Osteocyte (in vitro differentiated cells): ENCODE measurements around the gene CTIF. TPM values are rescaled to one million over a fixed set of nuclear protein-coding genes. Genes with fewer than 3 reads are reported as not detected.

ENCODE experiments used
- DNase-seq: peaks from one replicate; pipeline ENCODE4 v3.0.0; 2021; ENCODE audit warnings: mixed read lengths; ENCODE audit not compliant: unreplicated experiment; ENCODE audit errors: extremely low spot score
- H3K27ac Mint-ChIP-seq: one replicate; pipeline ENCODE4 v1.8.0; 2021; ENCODE audit warnings: mild to moderate bottlenecking, mixed read lengths; ENCODE audit not compliant: unreplicated experiment
- H3K27me3 Mint-ChIP-seq: one replicate; pipeline ENCODE4 v1.8.0; 2021; ENCODE audit warnings: mixed read lengths; ENCODE audit not compliant: unreplicated experiment
- H3K36me3 Mint-ChIP-seq: one replicate; pipeline ENCODE4 v1.8.0; 2021; ENCODE audit warnings: mixed read lengths; ENCODE audit not compliant: unreplicated experiment
- H3K4me1 Mint-ChIP-seq: one replicate; pipeline ENCODE4 v1.8.0; 2021; ENCODE audit warnings: mixed read lengths; ENCODE audit not compliant: unreplicated experiment
- H3K4me3 Mint-ChIP-seq: one replicate; pipeline ENCODE4 v1.8.0; 2021; ENCODE audit warnings: mild to moderate bottlenecking, moderate library complexity, mixed read lengths; ENCODE audit not compliant: unreplicated experiment
- H3K9me3 Mint-ChIP-seq: one replicate; pipeline ENCODE4 v1.8.0; 2021; ENCODE audit warnings: mixed read lengths; ENCODE audit not compliant: unreplicated experiment
- total RNA-seq: library from RNA; stranded (reverse); gene quantifications from 2 replicates; pipeline ENCODE4 v1.2.1, GENCODE V29; 2021
- TF ChIP-seq, protein P1 (sequence below): fragments of 200-600 bp; sonication (generic); IDR thresholded peaks from 2 replicates; pipeline ENCODE4 v1.5.0; 2021; ENCODE audit warnings: antibody characterized with exemption, mild to moderate bottlenecking, moderate library complexity

CTIF gene
- total RNA-seq, 1 donor from 2014 or later = 172 TPM

DNA sequence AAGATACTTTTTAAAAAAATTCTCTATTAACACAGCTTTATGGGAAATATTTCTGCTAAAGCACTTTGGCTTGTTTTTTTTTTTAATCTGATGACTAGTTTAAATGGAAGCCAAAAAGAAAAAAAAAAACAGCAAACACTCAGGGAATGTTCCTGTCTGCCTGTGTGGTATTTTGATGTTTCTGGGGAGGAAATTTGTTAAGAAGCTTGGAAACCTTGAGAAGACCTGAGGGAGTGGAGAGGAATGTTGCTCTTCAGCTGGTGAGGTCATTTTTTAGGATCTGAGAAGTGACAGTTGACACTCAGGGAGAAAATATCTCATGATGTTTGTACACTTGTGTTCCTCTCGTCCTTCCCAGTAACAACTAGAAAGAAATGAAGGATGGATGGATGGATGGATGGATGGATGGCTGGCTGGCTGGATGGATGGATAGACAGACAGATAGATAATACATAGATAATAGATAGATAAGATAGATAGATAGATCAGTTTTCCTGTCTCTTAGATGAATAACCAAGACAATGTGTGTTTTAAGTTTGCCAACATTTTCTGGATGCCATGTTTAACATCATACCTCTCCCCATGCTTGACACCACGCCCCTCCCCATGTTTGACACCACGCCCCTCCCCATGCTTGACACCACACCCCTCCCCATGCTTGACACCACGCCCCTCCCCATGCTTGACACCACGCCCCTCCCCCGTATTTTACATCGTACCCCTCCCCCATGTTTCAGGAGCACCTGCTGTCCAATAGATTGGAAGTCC lies 84.8 kb downstream of the CTIF start:
- Mint-ChIP-seq H3K36me3 (peaks cover 34% of the 10 kb centered on the region), H3K9me3 (no peaks in the 10 kb centered on the region), H3K4me1 (peaks cover 83% of the 10 kb centered on the region), H3K27ac (peak overlapping the region; percentile 90), H3K4me3 (no peak overlapping the region), H3K27me3 (no peaks in the 10 kb centered on the region)
- TF ChIP-seq, protein P1, sequence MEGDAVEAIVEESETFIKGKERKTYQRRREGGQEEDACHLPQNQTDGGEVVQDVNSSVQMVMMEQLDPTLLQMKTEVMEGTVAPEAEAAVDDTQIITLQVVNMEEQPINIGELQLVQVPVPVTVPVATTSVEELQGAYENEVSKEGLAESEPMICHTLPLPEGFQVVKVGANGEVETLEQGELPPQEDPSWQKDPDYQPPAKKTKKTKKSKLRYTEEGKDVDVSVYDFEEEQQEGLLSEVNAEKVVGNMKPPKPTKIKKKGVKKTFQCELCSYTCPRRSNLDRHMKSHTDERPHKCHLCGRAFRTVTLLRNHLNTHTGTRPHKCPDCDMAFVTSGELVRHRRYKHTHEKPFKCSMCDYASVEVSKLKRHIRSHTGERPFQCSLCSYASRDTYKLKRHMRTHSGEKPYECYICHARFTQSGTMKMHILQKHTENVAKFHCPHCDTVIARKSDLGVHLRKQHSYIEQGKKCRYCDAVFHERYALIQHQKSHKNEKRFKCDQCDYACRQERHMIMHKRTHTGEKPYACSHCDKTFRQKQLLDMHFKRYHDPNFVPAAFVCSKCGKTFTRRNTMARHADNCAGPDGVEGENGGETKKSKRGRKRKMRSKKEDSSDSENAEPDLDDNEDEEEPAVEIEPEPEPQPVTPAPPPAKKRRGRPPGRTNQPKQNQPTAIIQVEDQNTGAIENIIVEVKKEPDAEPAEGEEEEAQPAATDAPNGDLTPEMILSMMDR = no peak
- DNase-seq = no peak

DNA sequence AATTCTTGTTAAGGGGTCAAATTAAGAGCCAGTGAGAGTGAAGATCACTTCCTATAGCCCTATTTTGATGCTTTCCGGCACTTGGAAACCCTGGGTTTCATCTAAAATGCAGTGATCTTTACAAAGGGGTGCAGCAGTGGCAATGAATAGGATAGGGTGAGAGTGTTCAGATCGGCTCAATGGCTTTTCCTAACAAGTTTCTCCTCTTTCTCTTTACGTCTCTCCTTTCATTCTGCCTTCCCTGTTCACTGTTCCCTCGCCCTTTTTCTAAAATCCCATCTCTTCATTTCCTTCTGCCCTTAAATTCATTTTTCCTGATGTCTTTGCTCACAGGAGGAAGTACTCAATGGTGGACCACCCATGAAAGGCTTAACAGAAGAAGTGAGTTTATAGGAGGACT lies 86.0 kb downstream of the CTIF start:
- TF ChIP-seq, protein P1 = no peak
- Mint-ChIP-seq H3K27me3 (no peaks in the 10 kb centered on the region), H3K4me3 (no peak overlapping the region), H3K4me1 (peaks cover 85% of the 10 kb centered on the region), H3K9me3 (no peaks in the 10 kb centered on the region), H3K36me3 (peaks cover 31% of the 10 kb centered on the region), H3K27ac (peak overlapping the region; percentile 73)
- DNase-seq = no peak

DNA sequence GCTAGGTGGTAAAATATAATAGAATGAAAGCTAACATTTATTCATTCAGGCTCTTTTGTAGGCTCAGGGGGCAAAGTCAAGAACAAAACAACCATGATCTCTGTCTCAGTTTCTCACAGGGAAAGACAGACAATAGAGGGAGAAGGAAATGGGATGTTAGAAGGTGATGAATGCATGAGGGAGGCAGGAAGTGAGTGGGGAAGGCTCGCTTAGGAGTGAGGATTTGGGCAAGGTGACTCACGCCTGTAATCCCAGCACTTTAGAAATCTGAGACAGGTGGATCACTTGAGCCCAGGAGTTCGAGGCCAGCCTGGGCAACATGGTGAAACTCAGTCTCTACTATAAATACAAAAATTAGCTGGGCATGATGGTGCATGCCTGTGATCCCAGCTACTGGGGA lies 88.4 kb downstream of the CTIF start:
- peaks cover 79% of the 10 kb centered on the region for H3K4me1 Mint-ChIP-seq
- H3K36me3 Mint-ChIP-seq = peaks cover 25% of the 10 kb centered on the region
- peak overlapping the region; percentile 5 for H3K4me3 Mint-ChIP-seq
- DNase-seq = no peak
- no peaks in the 10 kb centered on the region for H3K27me3 Mint-ChIP-seq
- no peaks in the 10 kb centered on the region for H3K9me3 Mint-ChIP-seq
- TF ChIP-seq, protein P1 = no peak
- peak overlapping the region; percentile 52 for H3K27ac Mint-ChIP-seq

- H3K27ac Mint-ChIP-seq = peak overlapping the region; percentile 87
- no peak overlapping the region for H3K4me3 Mint-ChIP-seq
- DNase-seq = peak; percentile 89
- TF ChIP-seq, protein P1 = no peak
- no peaks in the 10 kb centered on the region for H3K9me3 Mint-ChIP-seq
- peaks cover 61% of the 10 kb centered on the region for H3K4me1 Mint-ChIP-seq
- no peaks in the 10 kb centered on the region for H3K27me3 Mint-ChIP-seq
- peaks cover 32% of the 10 kb centered on the region for H3K36me3 Mint-ChIP-seq
Observed at GRCh38 chr18:48629730-48630324, 91.0 kb downstream of the CTIF start.

DNA sequence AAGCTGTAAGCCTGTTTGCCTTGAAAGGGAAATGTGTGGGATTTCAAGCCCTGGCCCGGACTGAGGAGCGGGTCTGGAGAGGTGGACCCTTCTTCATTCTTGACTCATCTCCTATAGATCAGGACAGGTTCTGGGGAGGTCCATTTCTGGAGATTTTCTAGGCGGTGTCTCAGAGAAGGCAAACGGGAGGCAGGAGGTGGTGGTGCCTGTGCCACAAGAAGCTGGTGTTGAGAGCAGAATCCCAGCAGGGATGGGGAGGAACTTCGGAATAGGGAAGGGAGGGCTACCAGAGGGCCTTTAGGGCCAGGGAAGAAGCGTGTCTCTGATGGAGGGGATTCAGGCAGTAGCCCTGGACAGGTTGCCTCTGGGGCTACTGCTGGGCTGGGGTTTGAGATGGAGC lies 93.0 kb downstream of the CTIF start:
- no peak overlapping the region for H3K4me3 Mint-ChIP-seq
- peaks cover 23% of the 10 kb centered on the region for H3K36me3 Mint-ChIP-seq
- TF ChIP-seq, protein P1 = no peak
- peaks cover 59% of the 10 kb centered on the region for H3K4me1 Mint-ChIP-seq
- H3K27me3 Mint-ChIP-seq = no peaks in the 10 kb centered on the region
- peak overlapping the region; percentile 53 for H3K27ac Mint-ChIP-seq
- H3K9me3 Mint-ChIP-seq = no peaks in the 10 kb centered on the region
- DNase-seq = no peak
